Panc1 (cell line): ENCODE data around the gene ADPRS. TPM values are rescaled to one million over a fixed set of nuclear protein-coding genes. Genes with fewer than 3 reads are reported as not detected.

Source experiments
- ATAC-seq: fragments of 200-7000 bp; cut with Tn5 transposase; 2 replicates; pipeline ENCODE4 v1.9.1; 2020; ENCODE audit warnings: mild to moderate bottlenecking, moderate library complexity
- BruUV-seq: library from RNA; stranded (reverse); fragments of 400-500 nt; replicated peaks from 2 replicates; lab custom pipeline; 2021; lab: Mats Ljungman, UMichigan
- CTCF ChIA-PET: fragments of 300-600 bp; sonication (Branson Sonifier 250); formaldehyde crosslinking; loops from one replicate; lab custom pipeline; 2022; ENCODE audit warnings: antibody characterized with exemption; lab: Charles Lee
- POLR2A ChIA-PET: fragments of 300-600 bp; sonication (Branson Sonifier 250); formaldehyde crosslinking; loops from one replicate; lab custom pipeline; 2022; ENCODE audit warnings: antibody characterized with exemption; lab: Charles Lee
- DNase-seq: peaks from one replicate; pipeline ENCODE4 v3.0.0-alpha.2; 2010; ENCODE audit warnings: low read depth, low spot score
- H3K27ac ChIP-seq: 2 replicates; pipeline ENCODE4 v1.5.1; 2011; ENCODE audit warnings: mild to moderate bottlenecking, low read length, inconsistent platforms
- H3K27me3 ChIP-seq: fragments of 200-500 bp; sonication (Bioruptor generic); 2 replicates; pipeline ENCODE4 v1.6.0; 2014; ENCODE audit warnings: low read length, inconsistent platforms; ENCODE audit not compliant: control insufficient read depth, insufficient read depth
- H3K36me3 ChIP-seq: fragments of 200-500 bp; sonication (Bioruptor generic); 2 replicates; pipeline ENCODE4 v1.5.1; 2014; ENCODE audit warnings: inconsistent platforms, mild to moderate bottlenecking, low read length, moderate library complexity; ENCODE audit not compliant: control insufficient read depth, insufficient read depth
- H3K4me1 ChIP-seq: 2 replicates; pipeline ENCODE4 v1.5.1; 2011; ENCODE audit warnings: inconsistent platforms, mild to moderate bottlenecking, low read length, moderate library complexity; ENCODE audit not compliant: control insufficient read depth, insufficient read depth
- H3K4me3 ChIP-seq, 2 experiments: 2 replicates each; pipeline ENCODE4 v1.5.1; 2011 to 2012; ENCODE audit warnings: low read depth in 2 of 2, low read length in 2 of 2, mild to moderate bottlenecking in 2 of 2, inconsistent platforms in 1 of 2, moderate library complexity in 1 of 2
- H3K9me3 ChIP-seq: fragments of 200-500 bp; sonication (Bioruptor generic); 2 replicates; pipeline ENCODE4 v1.5.1; 2014; ENCODE audit warnings: low read depth, mild to moderate bottlenecking, inconsistent platforms, low read length, moderate library complexity; ENCODE audit not compliant: control insufficient read depth, insufficient read depth
- CTCF ChIP-seq: fragments of 450-650 bp; IDR thresholded peaks from 2 replicates; pipeline ENCODE4 v1.5.1; 2017; ENCODE audit warnings: mild to moderate bottlenecking
- POLR2AphosphoS5 ChIP-seq: IDR thresholded peaks from 2 replicates; pipeline ENCODE4 v1.6.1; 2012; ENCODE audit warnings: mild to moderate bottlenecking, low read depth, low read length, moderate library complexity
- REST ChIP-seq, 2 experiments: IDR thresholded peaks; 2 replicates each; pipeline ENCODE4 v1.6.1; 2011 to 2012; ENCODE audit warnings: low read depth in 2 of 2, control low read depth in 1 of 2, low read length in 1 of 2, mild to moderate bottlenecking in 1 of 2, moderate library complexity in 1 of 2; ENCODE audit not compliant: insufficient read depth in 1 of 2
- SIN3A ChIP-seq: IDR thresholded peaks from 2 replicates; pipeline ENCODE4 v1.6.1; 2012; ENCODE audit warnings: low read depth, mild to moderate bottlenecking, low read length, moderate library complexity, borderline replicate concordance; ENCODE audit not compliant: insufficient read depth
- TCF7L2 ChIP-seq: IDR thresholded peaks from 2 replicates; pipeline ENCODE4 v1.6.1; 2011; ENCODE audit warnings: mild to moderate bottlenecking, low read depth, low read length, inconsistent platforms
- in situ Hi-C: cut with HindIII; loops from 2 replicates; pipeline ENCODE4 v1.10.0; 2016; ENCODE audit warnings: low sequenced_read_pairs, low pct_unique_long_range_greater_than_20kb
- intact Hi-C: fragments of 100-400 bp; cut with micrococcal nuclease; formaldehyde crosslinking; loops from one replicate; pipeline ENCODE4 v1.10.0; 2022; ENCODE audit not compliant: unreplicated experiment
- total RNA-seq: library from RNA; stranded (reverse); gene quantifications from one replicate; pipeline ENCODE4 v1.2.1, GENCODE V29; 2021; ENCODE audit not compliant: unreplicated experiment

Gene ADPRS
- total RNA-seq, 1 experiment from 2014 or later, result 32.2 TPM

GRCh38 chr1:36097693-36098585 is 9.2 kb downstream of the ADPRS start:
- ATAC-seq (no peak), DNase-seq (no peak)
- H3K27ac ChIP-seq, result no peak overlapping the region
- POLR2A ChIA-PET, result no interaction called here
- no peaks in the 10 kb centered on the region for H3K27me3 ChIP-seq
- peaks cover 5% of the 10 kb centered on the region; the same call in 1 of the 2 replicates for H3K36me3 ChIP-seq
- no peaks in the 10 kb centered on the region for H3K9me3 ChIP-seq
- intact Hi-C loops (no loop called here), in situ Hi-C loops (no loop called here)
- H3K4me3 ChIP-seq, result no peak overlapping the region
- CTCF ChIA-PET, result interaction anchor here (0.5 to 1.5 kb wide), 6 partner anchors 25 to 244 kb away, joined by 3 to 12 read pairs (median 4); no protein-coding TSS in a partner anchor
- BruUV-seq, result no TSS peak
- peaks cover 3% of the 10 kb centered on the region; the same call in 1 of the 2 replicates for H3K4me1 ChIP-seq
- TF ChIP-seq SIN3A, result no peak
- TF ChIP-seq POLR2AphosphoS5, result no peak
- no peak for TF ChIP-seq CTCF
- no peak for TF ChIP-seq TCF7L2
- TF ChIP-seq REST (IDR thresholded peaks at IDR 0.05; ENCODE audit: insufficient read depth in 1 of 2, low read depth in 2 of 2, low read length in 1 of 2), result no peak

GRCh38 chr1:36098650-36099365 is 10.1 kb downstream of the ADPRS start:
- H3K27ac ChIP-seq, result no peak overlapping the region
- intact Hi-C loops, result no loop called here
- no peaks in the 10 kb centered on the region for H3K27me3 ChIP-seq
- no peaks in the 10 kb centered on the region for H3K9me3 ChIP-seq
- ATAC-seq (no peak), DNase-seq (no peak)
- H3K4me3 ChIP-seq, result no peak overlapping the region
- in situ Hi-C loops, result no loop called here
- no peaks in the 10 kb centered on the region for H3K36me3 ChIP-seq
- BruUV-seq, result no TSS peak
- ChIA-PET POLR2A (no interaction called here), CTCF (interaction anchor here (0.7 kb wide), 1 partner anchor 36 kb away, joined by 3 read pairs; no protein-coding TSS in a partner anchor)
- H3K4me1 ChIP-seq, result peaks cover 3% of the 10 kb centered on the region; the same call in 1 of the 2 replicates
- TF ChIP-seq POLR2AphosphoS5 (no peak), REST (IDR thresholded peaks at IDR 0.05; ENCODE audit: insufficient read depth in 1 of 2, low read depth in 2 of 2, low read length in 1 of 2) (no peak), CTCF (no peak), TCF7L2 (no peak), SIN3A (no peak)
